CD14-positive monocyte (primary cell): Measurements from ENCODE around the gene MUCL1. TPM values are rescaled to one million over a fixed set of nuclear protein-coding genes. Genes with fewer than 3 reads are reported as not detected.

Experiments used
- DNase-seq, 3 donors: peaks; one replicate each; pipeline ENCODE4 v3.0.0-alpha.2; 2011 to 2022
- H2AFZ ChIP-seq: 2 replicates; pipeline ENCODE4 v1.6.0; 2012; ENCODE audit warnings: mild to moderate bottlenecking, low read depth, low read length, inconsistent platforms; ENCODE audit not compliant: insufficient read depth, poor library complexity, severe bottlenecking
- H3K27ac ChIP-seq, 2 donors: 1 replicate in 1 of 2; 2 replicates in 1 of 2; pipeline ENCODE4 v1.5.1; 2012 to 2013; ENCODE audit warnings: low read length in 2 of 2, control low read depth in 1 of 2, inconsistent platforms in 1 of 2, low read depth in 1 of 2, mild to moderate bottlenecking in 1 of 2
- H3K27me3 ChIP-seq, 2 donors: one replicate each; pipeline versions ENCODE4 v1.6.0 to v1.6.1; 2011 to 2013; ENCODE audit warnings: low read length in 2 of 2; ENCODE audit not compliant: control insufficient read depth in 2 of 2, insufficient read depth in 2 of 2
- H3K36me3 ChIP-seq, 2 donors: replicated peaks in 1 of 2; 1 replicate in 1 of 2; 2 replicates in 1 of 2; pipeline versions ENCODE4 v1.5.1 to v1.6.1; 2012 to 2013; ENCODE audit warnings: low read length in 2 of 2, control low read depth in 1 of 2, inconsistent platforms in 1 of 2, mild to moderate bottlenecking in 1 of 2; ENCODE audit not compliant: insufficient read depth in 2 of 2, control insufficient read depth in 1 of 2
- H3K4me1 ChIP-seq, 2 donors: 1 replicate in 1 of 2; 2 replicates in 1 of 2; pipeline versions ENCODE4 v1.5.1 to v1.6.1; 2012 to 2013; ENCODE audit warnings: low read length in 2 of 2, control low read depth in 1 of 2, inconsistent platforms in 1 of 2, mild to moderate bottlenecking in 1 of 2, moderate library complexity in 1 of 2; ENCODE audit not compliant: insufficient read depth in 2 of 2, control insufficient read depth in 1 of 2
- H3K4me2 ChIP-seq: replicated peaks from 2 replicates; pipeline ENCODE3; 2012; ENCODE audit warnings: low read length, moderate library complexity, mild to moderate bottlenecking; ENCODE audit not compliant: poor library complexity, severe bottlenecking; ENCODE audit errors: extremely low read depth
- H3K4me3 ChIP-seq, 3 experiments: fragments of 200-600 bp in 1 of 3; sonication (generic) in 1 of 3; replicated peaks in 1 of 3; 1 replicate in 2 of 3; 2 replicates in 1 of 3; pipeline ENCODE4 v1.5.1; 2011 to 2013; ENCODE audit warnings: low read length in 3 of 3, mild to moderate bottlenecking in 3 of 3, control low read depth in 2 of 3, low read depth in 2 of 3, inconsistent platforms in 1 of 3, moderate library complexity in 1 of 3
- H3K79me2 ChIP-seq: 2 replicates; pipeline ENCODE4 v1.6.0; 2012; ENCODE audit warnings: mild to moderate bottlenecking, control low read depth, inconsistent platforms, low read length, moderate library complexity; ENCODE audit not compliant: insufficient read depth
- H3K9ac ChIP-seq: 2 replicates; pipeline ENCODE4 v1.6.0; 2017; ENCODE audit warnings: low read length, mild to moderate bottlenecking; ENCODE audit not compliant: insufficient read depth, poor library complexity, severe bottlenecking
- H3K9me3 ChIP-seq, 2 donors: replicated peaks in 1 of 2; 1 replicate in 1 of 2; 2 replicates in 1 of 2; pipeline versions ENCODE4 v1.5.1 to v1.6.1; 2012 to 2013; ENCODE audit warnings: low read length in 2 of 2, control low read depth in 1 of 2; ENCODE audit not compliant: control insufficient read depth in 1 of 2, insufficient read depth in 1 of 2
- H4K20me1 ChIP-seq: 2 replicates; pipeline ENCODE4 v1.6.0; 2012; ENCODE audit warnings: mild to moderate bottlenecking, low read length, control low read depth, moderate library complexity; ENCODE audit not compliant: insufficient read depth
- H3K27ac Mint-ChIP-seq, 7 donors: one replicate each; pipeline ENCODE4 v1.8.0; 2020; ENCODE audit warnings: mild to moderate bottlenecking in 7 of 7, mixed read lengths in 7 of 7, moderate library complexity in 6 of 7, inconsistent platforms in 2 of 7
- H3K27me3 Mint-ChIP-seq, 3 donors: one replicate each; pipeline ENCODE4 v1.8.0; 2021 to 2022; ENCODE audit warnings: low read depth in 3 of 3, mild to moderate bottlenecking in 3 of 3, mixed read lengths in 3 of 3, moderate library complexity in 3 of 3, inconsistent platforms in 1 of 3
- H3K36me3 Mint-ChIP-seq, 2 donors: one replicate each; pipeline ENCODE4 v1.8.0; 2020; ENCODE audit warnings: mixed read lengths in 2 of 2, inconsistent platforms in 1 of 2, mild to moderate bottlenecking in 1 of 2
- H3K4me1 Mint-ChIP-seq: one replicate; pipeline ENCODE4 v1.8.0; 2020; ENCODE audit warnings: mild to moderate bottlenecking, mixed read lengths
- H3K4me3 Mint-ChIP-seq, 2 donors: one replicate each; pipeline ENCODE4 v1.8.0; 2020; ENCODE audit warnings: mild to moderate bottlenecking in 2 of 2, mixed read lengths in 2 of 2, moderate library complexity in 1 of 2
- H3K9me3 Mint-ChIP-seq, 7 donors: one replicate each; pipeline ENCODE4 v1.8.0; 2020 to 2022; ENCODE audit warnings: mixed read lengths in 7 of 7, mild to moderate bottlenecking in 6 of 7, moderate library complexity in 6 of 7, inconsistent platforms in 2 of 7
- WGBS: methylation state at CpG from one replicate; pipeline ENCODE4 v1.1.5; 2013; ENCODE audit warnings: missing lambda C conversion rate; ENCODE audit not compliant: insufficient coverage; 5-methylcytosine and 5-hydroxymethylcytosine counted together
- intact Hi-C, 2 donors: fragments of 100-400 bp; cut with micrococcal nuclease; formaldehyde crosslinking; loops; one replicate each; pipeline versions ENCODE4 v1.15.0 to v1.15.1; 2023
- polyA plus RNA-seq, 3 donors: library from polyadenylated mRNA; depleted of rRNA in 1 of 3; unstranded in 2 of 3; stranded (reverse) in 1 of 3; fragments of 300-500 nt in 2 of 3; fragments of >200 nt in 1 of 3; fragmentation: Illumina TruSeq in 2 of 3; gene quantifications; 1 replicate in 2 of 3; 2 replicates in 1 of 3; pipeline ENCODE4 v1.2.3, GENCODE V29; 2012 to 2021
- TF ChIP-seq, protein P1 (sequence below): fragments of 200-600 bp; IDR thresholded peaks from one replicate; pipeline ENCODE4 v1.8.0; 2022; ENCODE audit warnings: antibody characterized with exemption, mild to moderate bottlenecking

MUCL1 gene
- polyA plus RNA-seq, 3 donors: not detected

DNA sequence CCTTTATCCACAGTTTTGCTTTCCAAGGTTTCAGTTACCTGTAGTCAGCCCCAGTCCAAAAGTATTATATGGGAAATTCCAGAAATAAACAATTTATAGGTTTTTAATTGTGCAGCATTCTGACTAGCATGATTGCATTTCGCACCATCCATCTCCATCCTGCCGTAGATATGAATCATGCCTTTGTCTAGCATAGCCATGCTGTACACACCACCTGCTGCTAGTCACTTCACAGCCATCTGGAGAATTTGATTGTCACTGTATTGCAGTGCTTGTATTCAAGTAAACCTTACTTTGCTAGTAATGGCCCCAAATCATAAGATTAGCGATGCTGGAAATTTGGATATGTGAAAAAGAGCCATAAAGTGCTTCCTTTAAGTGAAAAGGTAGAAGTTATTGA, 36.0 kb downstream of the MUCL1 start:
- H3K36me3 ChIP-seq: no peaks in the 10 kb centered on the region

DNA sequence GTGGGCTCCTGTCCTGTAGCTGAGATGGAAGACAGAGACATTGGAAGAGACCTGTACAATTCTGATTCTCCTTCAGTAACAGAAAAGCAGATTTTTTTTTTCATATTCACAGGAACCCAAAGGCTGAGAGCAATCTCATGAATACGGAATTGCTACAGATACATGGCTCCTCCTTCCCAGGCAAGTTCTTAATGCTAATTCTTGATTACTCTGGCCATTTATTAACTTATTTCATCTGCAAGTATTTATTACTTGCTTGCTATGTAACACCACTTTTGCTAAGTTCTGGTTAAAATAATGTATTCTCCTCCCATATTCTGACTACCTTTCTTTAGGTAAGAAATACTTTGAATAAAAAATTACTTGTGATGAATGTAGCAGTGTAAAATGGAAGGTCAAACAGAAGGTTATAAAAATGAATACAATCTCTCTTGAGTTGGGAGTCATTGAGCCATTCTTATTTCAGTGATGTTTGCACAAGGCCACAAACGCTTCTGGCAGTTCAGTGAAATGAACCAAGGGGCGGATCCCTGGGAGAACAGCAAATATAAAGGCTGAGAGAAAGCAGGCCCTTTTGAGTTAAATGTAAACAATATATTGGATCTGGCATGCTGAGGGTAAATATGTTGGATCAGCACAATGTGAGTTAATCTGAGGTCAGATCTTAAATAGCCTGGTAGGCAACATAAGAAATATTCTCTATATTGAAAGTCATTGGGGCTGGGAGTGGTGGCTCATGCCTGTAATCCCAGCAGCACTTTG, 37.6 kb downstream of the MUCL1 start:
- TF ChIP-seq, protein P1, sequence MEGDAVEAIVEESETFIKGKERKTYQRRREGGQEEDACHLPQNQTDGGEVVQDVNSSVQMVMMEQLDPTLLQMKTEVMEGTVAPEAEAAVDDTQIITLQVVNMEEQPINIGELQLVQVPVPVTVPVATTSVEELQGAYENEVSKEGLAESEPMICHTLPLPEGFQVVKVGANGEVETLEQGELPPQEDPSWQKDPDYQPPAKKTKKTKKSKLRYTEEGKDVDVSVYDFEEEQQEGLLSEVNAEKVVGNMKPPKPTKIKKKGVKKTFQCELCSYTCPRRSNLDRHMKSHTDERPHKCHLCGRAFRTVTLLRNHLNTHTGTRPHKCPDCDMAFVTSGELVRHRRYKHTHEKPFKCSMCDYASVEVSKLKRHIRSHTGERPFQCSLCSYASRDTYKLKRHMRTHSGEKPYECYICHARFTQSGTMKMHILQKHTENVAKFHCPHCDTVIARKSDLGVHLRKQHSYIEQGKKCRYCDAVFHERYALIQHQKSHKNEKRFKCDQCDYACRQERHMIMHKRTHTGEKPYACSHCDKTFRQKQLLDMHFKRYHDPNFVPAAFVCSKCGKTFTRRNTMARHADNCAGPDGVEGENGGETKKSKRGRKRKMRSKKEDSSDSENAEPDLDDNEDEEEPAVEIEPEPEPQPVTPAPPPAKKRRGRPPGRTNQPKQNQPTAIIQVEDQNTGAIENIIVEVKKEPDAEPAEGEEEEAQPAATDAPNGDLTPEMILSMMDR: no peak
- Histone ChIP-seq H3K27me3 (no peaks in the 10 kb centered on the region), H2AFZ (no peak overlapping the region), H3K4me2 (no peak overlapping the region), H3K36me3 (no peaks in the 10 kb centered on the region), H3K4me3 (no peak overlapping the region), H3K79me2 (no peaks in the 10 kb centered on the region), H3K27ac (no peak overlapping the region), H3K4me1 (no peaks in the 10 kb centered on the region), H3K9me3 (no peaks in the 10 kb centered on the region), H3K9ac (no peak overlapping the region), H4K20me1 (no peaks in the 10 kb centered on the region)
- 90% methylated on average over 3 of the region's 3 CpGs for WGBS
- no peak for DNase-seq
- H3K27ac Mint-ChIP-seq: no peak overlapping the region
- H3K27me3 Mint-ChIP-seq: peaks cover 0 to 3% (median 2%) of the 10 kb centered on the region in 3 donors
- H3K4me3 Mint-ChIP-seq: no peak overlapping the region
- no peaks in the 10 kb centered on the region for H3K4me1 Mint-ChIP-seq
- no peaks in the 10 kb centered on the region for H3K36me3 Mint-ChIP-seq
- H3K9me3 Mint-ChIP-seq: peaks cover 0 to 14% (median 0%) of the 10 kb centered on the region in 7 donors
- intact Hi-C loops: no loop called here

More for the DNA sequence above, 36.0 kb downstream of the MUCL1 start:
- Histone ChIP-seq H3K4me3 (no peak overlapping the region), H3K4me2 (no peak overlapping the region), H3K9me3 (no peaks in the 10 kb centered on the region), H4K20me1 (no peaks in the 10 kb centered on the region), H2AFZ (no peak overlapping the region), H3K4me1 (no peaks in the 10 kb centered on the region), H3K9ac (no peak overlapping the region), H3K27me3 (no peaks in the 10 kb centered on the region), H3K27ac (no peak overlapping the region), H3K79me2 (no peaks in the 10 kb centered on the region)
- peaks cover 0 to 1% of the 10 kb centered on the region in 2 donors for H3K36me3 Mint-ChIP-seq
- H3K27me3 Mint-ChIP-seq: peaks cover 0 to 5% (median 2%) of the 10 kb centered on the region in 3 donors
- no peak overlapping the region for H3K4me3 Mint-ChIP-seq
- no peak for DNase-seq
- H3K27ac Mint-ChIP-seq: no peak overlapping the region
- TF ChIP-seq, protein P1: no peak
- H3K4me1 Mint-ChIP-seq: no peaks in the 10 kb centered on the region
- intact Hi-C loops: no loop called here
- H3K9me3 Mint-ChIP-seq: peaks cover 0 to 16% (median 3%) of the 10 kb centered on the region in 7 donors
- 100% methylated on average over 2 of the region's 3 CpGs for WGBS

Other genes with a start within 250 kb of the MUCL1 start
- not detected for gene LACRT, start 219.6 kb upstream of the MUCL1 start, polyA plus RNA-seq
- not detected for gene DCD, start 206.2 kb upstream of the MUCL1 start, polyA plus RNA-seq
- under 1 TPM; 0.23 to 0.61 (median 0.37) TPM for gene TESPA1, start 130.2 kb downstream of the MUCL1 start, polyA plus RNA-seq
- not detected for gene NEUROD4, start 165.5 kb downstream of the MUCL1 start, polyA plus RNA-seq